HG02885 (cell line): Measurements from ENCODE around the gene CAB39.
A peak's percentile ranks its signal among the peaks of the same experiment; 100 is the strongest.

Experiments used
- ATAC-seq: cut with Tn5 transposase; IDR thresholded peaks from one replicate; pipeline ENCODE4 v1.9.1; 2021; ENCODE audit warnings: mild to moderate bottlenecking; ENCODE audit not compliant: unreplicated experiment, poor library complexity

The CAB39 gene

DNA sequence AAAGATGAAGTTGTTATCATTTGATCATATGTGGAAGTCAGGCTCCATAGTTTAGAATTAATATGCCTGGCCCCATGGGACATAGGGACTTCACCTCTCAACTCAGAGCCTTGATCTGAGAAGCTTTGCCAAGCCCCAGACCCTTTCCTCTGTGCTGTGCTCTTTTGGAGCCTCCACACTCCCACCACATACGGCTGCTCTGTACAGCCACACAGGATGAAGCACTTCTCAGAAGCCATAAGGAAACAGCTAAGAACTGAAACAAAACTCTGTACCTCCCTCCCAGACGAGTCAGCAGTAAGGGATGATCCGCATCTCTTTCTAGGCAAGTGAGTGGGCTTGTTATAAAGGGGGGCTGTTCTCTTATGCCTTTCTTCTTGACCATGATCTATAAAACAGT lies 66.5 kb downstream of the CAB39 start:
- ATAC-seq = peak; percentile 40

DNA sequence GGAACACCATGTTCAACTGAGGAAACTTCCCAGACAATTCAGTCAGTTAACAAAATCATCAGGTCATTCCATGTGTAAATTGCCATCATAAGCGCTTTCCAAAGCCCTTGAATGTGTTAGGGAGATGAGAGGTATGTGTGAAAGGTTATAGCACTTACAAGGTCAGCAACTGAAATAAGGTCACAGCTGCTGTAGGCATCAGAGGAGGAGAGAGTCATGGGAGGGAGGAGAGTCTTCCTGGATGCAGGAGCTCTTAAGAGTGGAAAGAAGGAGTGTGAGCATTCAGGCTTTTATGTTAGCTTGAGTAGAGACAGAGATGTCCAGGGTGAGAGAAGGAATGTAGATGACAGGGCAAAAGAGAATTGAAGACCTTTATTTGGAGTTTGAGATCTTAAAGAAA lies 67.0 kb downstream of the CAB39 start:
- ATAC-seq = no peak

- no peak for ATAC-seq
Measured at GRCh38 chr2:230781130-230781797, 68.6 kb downstream of the CAB39 start.

DNA sequence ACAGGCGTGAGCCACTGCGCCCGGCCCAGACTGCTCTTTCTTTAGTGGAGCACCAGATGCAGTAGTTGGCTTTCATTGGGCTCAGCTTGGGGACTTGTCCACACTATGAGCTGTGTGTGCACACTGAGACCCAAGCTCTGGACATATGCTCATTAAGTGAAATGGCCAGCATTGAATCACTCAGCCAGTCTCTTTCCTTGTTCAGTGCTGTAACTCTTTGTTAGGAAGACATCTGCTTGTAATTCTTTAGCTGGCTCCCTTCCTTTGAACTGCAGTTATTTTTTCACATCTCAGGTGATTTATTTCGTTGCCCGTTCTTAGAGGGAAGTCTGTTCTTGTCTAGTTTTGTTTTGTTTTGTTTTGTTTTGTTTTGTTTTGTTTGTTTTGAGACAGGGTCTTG lies 70.5 kb downstream of the CAB39 start:
- no peak for ATAC-seq

GRCh38 chr2:230784795-230785194 lies 72.2 kb downstream of the CAB39 start:
- no peak for ATAC-seq

DNA sequence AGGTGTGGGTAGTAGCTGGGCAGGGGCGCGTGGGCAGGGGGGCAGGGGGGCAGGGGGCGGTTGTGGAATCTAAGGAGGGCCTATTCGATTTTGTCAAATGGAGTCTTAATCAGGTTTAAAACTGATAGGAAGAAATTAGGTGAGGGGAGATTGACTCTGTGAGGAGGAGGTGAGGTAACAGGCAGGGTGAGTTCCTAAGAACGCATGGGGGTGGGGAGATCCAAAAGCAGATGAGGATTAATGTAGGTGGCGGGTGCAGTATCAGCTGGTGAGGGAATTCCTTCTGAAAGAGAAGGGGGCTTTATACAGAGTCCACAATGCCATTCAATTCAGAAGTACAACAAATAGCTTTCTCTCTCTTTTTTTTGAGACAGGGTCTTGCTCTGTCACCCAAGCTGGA lies 72.7 kb downstream of the CAB39 start:
- no peak for ATAC-seq

GRCh38 chr2:230787101-230787500 lies 74.5 kb downstream of the CAB39 start:
- no peak for ATAC-seq

- ATAC-seq = no peak
Measured at GRCh38 chr2:230788554-230789175, 76.0 kb downstream of the CAB39 start.

DNA sequence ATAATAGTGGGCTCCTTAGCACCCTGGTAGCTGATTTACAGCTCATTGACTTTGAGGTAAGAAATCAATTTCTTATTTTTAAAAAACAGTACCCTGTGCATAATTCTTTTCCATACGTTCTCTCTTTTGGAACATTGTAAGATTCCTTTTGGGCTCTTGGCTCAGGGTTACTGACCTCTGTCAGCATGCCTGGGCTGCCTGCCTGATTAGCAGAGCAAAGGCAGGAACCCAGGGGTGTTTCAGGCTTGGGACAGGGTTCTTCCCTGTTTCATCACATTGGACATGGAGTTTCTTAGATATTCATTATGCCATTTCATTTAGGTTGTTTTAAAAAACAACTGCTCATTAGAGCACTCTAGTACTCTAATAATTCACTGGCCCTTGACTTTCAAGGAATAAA lies 78.3 kb downstream of the CAB39 start:
- ATAC-seq = no peak

- peak; percentile 46 for ATAC-seq
Measured at GRCh38 chr2:230793572-230794359, 81.1 kb downstream of the CAB39 start.

GRCh38 chr2:230794497-230794896 lies 81.9 kb downstream of the CAB39 start:
- no peak for ATAC-seq

- ATAC-seq = no peak
Measured at GRCh38 chr2:230795856-230796255, 83.2 kb downstream of the CAB39 start.

GRCh38 chr2:230796280-230796862 lies 83.7 kb downstream of the CAB39 start:
- no peak for ATAC-seq

DNA sequence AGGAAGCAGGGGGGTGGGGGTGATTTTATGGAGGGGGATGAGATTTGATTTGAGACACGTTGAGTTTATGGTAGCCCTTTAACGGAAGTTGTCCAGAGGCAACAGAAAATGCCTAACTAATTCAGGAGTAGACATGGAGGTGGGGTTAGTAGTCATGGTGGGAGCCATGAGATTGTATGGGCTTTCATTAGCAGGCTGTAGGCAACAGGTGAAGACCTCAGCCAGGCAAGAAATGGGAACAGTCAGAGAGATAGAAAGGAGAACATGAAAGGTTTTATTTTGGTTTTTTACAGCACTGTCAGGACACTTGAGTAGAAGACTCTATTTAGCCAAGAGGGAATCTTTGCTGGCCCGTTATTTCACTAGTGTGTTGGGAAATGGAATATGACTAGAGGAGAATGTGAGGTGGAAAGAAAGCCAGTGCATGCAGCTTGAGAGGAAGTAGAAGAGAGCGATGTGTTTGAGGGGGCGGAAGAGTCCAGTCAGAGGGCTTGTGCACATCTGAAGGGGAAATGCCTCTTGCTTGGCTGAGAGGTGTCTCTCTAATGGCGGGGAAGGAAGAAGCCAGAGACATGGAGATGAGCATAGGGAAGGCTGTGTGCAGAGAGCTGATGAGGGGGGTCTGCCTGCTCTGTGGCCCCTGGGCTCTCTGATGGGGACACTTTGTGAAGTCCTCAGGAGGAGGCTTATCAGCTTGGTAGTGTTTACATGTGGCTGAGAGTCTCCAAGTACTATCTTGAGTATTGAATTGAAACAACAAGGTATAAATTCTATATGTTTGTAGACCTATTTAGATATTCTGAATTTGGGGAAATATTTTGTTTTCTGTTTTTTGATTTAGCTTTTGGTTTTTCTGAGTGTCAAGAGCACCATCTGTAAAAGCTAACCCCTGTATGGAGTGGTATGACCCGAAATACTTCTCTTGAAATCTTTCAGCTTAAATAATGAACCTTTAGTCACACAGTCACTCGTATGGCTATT lies 85.2 kb downstream of the CAB39 start:
- peak; percentile 52 for ATAC-seq

DNA sequence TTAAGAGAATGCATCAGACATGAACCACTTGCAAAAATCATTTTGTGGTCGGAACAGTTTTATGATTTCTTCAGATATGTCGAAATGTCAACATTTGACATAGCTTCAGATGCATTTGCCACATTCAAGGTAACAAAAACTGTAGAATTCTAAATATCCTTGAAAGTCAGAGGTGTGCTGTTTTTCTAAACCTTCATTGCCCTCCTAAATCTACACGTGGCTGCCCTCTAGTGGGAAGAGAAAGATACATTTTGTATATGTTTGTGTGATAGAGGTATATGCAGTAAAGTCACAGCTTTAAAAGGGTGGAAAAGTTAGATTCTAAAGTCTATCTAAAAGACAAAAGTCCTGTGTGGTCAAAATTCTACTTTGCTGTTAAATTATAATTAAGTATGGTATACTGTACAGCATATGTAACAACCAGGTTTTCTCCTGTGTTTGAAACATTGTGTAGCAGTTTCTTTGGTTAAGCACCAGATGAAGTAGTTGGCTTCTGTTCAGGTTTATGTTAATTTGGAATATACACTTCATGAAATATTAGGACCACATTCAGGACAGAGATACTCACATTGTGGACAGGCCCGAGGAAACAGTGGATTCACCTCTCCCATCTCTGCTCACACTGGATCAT lies 86.2 kb downstream of the CAB39 start:
- peak; percentile 47 for ATAC-seq

- ATAC-seq = no peak
Measured at GRCh38 chr2:230805353-230806017, 92.8 kb downstream of the CAB39 start.

- no peak for ATAC-seq
Measured at GRCh38 chr2:230807729-230808128, 95.1 kb downstream of the CAB39 start.

GRCh38 chr2:230809015-230809414 lies 96.4 kb downstream of the CAB39 start:
- no peak for ATAC-seq

DNA sequence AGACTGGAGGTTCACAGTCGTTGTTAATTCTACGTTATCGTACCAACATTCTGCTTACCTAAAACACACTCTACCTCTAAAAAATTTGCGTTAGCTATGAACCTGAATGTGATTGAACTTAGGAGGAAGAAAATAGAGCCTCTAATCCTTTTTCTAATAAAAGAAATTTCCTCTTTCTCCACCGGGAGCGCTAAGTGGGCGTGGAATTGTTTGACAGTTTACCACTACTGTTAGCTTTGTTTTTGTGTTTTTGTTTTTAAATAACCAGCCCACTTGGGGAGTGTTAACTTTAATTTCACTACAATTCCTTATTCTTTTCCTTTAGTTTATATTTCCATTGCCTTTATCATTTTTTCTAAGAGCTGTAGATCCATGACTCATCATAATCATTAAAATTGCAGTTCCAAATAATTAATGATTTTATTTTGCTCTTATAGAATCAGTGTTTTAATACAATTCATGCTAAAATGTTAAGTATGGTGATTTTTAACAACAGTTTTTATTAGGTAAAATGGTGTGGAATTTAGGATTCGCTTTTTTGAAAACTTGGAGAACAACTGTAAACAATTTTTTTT lies 97.1 kb downstream of the CAB39 start:
- no peak for ATAC-seq
